Ecto neural progenitor cell (in vitro differentiated cells): ENCODE results near the gene FNDC3B.

Source experiments
- DNase-seq: peaks from one replicate; pipeline ENCODE4 v3.0.0-alpha.2; 2018; ENCODE audit warnings: low spot score

The FNDC3B gene

GRCh38 chr3:172136330-172136729 is 97.0 kb downstream of the FNDC3B start:
- DNase-seq, result no peak

- no peak for DNase-seq
These were observed 98.2 kb downstream of the FNDC3B start for GRCh38 chr3:172137287-172138192.

DNA sequence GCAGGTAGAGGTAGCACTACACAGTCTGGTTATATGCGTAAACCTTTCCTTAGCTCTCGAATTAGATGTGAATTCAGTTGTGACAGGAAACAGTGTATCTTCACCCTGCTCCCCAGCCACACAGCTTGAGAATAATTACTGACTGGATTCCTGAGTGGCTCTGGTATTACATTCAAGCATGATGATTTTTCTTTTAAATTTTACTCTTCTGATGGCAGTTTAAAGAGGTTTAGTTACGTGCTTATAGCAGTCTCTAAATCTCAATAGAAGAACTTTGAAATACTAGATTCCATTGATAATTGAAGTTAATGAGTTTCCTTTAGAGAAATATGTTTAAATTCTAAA is 98.8 kb downstream of the FNDC3B start:
- no peak for DNase-seq

- DNase-seq, result no peak
These were observed 99.6 kb downstream of the FNDC3B start for GRCh38 chr3:172138792-172139507.

DNA sequence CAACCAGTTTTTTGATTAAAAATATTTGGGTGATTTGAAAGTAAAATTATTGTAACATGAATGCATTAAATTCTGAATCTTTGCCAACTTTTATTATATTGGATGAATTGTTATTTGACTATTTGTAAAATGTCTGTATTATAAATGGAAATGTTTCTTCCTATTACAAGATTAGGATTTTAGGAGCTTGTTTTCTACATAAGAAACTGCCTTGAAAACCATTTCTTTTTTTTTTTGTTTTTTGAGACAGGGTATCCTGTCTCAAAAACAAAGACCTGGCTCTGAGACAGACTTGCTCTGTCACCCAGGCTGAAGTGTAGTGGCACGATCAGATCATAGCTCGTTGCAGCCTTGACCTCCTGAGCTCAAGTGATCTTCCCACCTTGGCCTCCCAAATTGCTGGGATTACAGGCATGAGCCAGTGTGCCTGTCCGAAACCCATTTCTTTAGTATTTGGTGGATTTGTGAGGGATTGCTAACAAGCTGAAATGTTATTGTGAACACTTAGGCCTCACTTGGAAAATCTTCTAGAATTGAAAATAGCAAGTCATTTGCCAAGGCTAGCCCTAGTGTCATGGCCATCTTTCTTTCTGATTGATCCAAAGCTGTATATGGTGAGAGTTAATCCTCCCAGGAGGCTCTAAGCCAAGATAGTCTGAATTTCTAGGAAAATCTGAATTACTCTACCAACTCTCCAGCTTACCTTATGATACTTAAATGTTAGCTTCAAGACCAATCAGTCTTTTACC is 100.3 kb downstream of the FNDC3B start:
- no peak for DNase-seq

DNA sequence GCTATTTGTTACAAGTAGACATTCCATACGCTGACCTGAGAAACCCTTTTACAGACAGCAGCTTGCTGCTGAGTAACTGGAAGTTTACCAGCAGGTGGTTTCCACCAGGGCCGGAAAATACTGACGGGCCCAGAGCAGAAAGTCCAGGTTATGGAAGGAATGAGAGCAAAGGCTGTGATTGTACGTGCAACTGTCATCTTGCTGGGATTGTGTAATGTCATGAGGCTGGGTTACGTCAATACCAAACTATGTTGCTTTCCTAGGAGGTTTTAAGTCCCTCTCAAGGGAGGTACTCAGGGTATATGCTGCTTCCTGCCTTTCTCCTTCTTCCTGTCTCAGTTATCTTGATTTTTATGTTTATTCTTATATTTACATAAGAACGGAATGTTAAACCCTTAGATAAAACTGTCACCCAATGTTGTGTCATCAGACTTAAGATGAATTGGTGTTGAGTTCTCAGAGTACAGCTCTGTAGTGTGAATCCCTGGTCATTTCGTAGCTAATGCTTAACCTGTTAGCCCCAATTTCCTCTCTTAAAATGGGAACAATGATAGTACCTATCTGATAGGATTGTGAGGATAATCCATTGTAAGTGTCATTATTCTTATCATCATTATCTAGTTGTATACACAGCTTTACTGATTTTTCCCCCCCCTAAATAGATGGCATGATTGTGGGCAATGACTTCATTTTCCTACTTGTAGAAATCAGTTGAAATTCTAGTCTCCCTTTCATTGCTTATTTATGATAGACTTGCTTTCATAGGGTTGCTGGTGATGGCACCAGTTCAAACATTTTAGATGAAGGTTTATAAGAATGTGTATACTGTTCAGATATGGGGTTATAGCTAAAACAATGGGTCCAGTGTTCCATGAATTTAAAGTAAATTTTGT is 101.4 kb downstream of the FNDC3B start:
- no peak for DNase-seq

DNA sequence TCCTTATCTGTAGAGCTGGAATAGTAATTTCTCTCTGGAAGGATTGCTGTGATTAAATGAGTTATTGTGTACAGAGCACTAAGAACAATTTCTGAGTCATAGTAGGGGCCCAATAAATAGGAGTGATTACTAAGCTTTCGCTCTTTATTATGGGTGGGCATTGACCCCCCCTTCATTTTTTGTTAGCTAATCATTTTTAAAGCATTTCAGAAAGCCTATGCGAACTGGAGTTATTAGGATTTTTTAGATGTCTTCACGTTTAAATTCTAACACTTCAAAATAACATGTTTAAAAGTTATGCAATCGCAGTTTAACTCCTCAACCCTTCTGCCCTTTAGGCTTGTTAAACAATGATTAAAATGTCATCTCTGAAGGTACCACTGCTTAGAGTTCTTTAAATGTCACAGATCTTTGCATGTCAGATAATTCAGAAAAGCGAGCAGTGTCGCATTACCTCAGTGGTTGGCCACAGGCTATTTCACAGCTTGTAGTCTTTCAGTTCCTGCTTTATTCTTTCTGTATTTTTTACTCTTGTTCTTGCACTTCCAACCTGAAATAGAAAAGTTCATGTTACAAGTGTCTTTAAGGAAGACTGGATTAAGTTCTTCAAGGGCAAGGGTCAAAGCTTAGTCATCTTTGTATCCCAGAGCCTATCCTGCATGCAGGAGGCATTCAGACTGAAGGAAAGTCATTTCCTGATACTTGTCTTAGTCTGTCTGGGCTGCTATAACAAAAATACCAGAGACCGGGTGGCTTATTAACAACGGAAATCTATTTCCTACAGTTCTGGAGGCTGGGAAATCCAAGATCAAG is 102.9 kb downstream of the FNDC3B start:
- DNase-seq, result no peak

- DNase-seq, result no peak
These were observed 103.6 kb downstream of the FNDC3B start for GRCh38 chr3:172142864-172143451.

DNA sequence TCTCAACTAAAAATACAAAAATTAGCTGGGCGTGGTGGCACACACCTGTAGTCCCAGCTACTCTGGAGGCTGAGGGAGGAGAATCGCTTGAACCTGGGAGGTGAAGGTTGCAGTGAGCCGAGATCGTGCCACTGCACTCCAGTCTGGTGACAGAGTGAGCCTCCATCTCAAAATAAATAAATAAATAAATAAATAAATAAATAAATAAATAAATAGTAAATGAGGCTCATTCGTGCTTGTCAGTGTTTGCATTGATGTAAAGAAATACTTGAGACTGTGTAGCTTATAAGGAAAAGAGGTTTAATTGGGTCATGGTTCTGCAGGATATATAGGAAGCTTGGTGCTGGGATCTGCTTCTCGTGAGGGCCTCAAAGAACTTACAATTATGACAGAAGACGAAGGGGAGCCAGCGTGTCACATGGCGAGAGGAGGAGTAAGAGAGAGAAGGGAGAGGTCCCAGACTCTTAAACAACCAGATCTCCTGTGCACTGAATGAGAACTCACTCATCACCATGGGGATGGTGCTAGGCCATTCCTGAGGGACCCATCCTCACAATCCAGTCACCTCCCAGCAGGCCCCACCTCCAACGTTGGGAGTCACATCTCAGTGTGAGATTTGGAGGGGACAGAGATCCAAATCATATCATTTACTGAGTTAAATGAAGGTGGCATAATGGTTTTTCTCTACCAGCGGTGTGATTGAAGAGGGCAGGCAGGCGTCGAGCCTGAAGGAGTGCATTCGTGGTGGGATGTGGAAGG is 104.5 kb downstream of the FNDC3B start:
- no peak for DNase-seq

DNA sequence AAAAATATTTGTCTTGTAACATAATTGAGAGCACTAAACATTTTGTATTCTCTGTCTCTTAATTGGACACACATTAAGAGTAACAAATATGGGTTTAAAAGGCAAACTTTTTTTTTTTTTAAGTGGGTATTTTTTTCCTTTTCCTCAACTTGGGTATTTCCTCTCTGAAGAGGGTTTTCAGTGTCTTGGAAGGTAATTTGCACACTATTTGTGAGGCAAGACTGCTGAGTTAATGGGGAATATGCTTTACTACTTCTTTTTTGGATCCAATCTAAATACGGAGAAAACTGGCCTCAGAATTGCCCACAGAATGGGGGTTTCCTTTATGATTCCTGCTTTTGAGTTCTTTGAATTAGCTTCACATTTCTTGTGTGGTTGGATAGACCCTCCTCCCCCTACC is 105.2 kb downstream of the FNDC3B start:
- DNase-seq, result no peak

- no peak for DNase-seq
These were observed 105.8 kb downstream of the FNDC3B start for GRCh38 chr3:172145031-172145686.

DNA sequence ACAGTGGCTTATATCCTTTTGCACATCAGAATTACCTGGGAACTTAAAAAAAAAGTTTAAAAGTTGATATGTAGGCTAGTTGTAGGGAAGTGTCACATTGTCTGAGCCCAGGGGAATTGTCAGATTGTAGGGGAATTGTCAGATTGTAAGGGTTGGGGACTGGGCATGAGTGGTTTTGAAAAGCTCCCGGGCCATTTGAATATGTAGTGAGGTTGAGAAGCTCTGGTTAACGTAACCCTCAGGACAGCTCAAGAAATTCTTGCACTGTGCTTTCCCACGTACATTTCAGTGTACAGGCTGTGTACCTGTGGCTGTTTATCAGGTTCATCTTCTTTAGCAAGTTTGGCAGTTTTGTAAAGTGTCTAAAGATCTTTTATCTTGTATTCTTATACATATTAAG is 107.0 kb downstream of the FNDC3B start:
- no peak for DNase-seq

- no peak for DNase-seq
These were observed 107.9 kb downstream of the FNDC3B start for GRCh38 chr3:172147113-172147818.

- no peak for DNase-seq
These were observed 108.9 kb downstream of the FNDC3B start for GRCh38 chr3:172148241-172148640.

GRCh38 chr3:172148702-172149565 is 109.6 kb downstream of the FNDC3B start:
- no peak for DNase-seq

DNA sequence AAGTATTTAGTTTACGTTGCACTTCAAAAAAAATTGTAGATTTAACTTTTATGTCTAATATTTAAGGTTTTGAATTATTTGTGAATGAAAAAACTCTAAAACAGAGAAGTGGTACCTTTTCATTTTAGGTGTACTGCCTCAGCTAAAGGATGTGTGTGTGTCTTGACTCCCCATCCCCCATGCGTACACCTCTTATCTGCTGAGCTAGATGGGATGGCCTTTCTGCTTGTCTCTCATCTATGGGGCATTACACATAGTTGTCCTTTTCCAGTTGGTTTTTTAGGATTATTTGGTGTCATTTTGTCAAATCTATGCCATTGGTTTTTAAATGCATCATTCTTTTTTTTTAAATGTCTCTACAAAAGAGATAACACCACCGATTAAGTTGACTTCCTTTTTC is 110.9 kb downstream of the FNDC3B start:
- no peak for DNase-seq

DNA sequence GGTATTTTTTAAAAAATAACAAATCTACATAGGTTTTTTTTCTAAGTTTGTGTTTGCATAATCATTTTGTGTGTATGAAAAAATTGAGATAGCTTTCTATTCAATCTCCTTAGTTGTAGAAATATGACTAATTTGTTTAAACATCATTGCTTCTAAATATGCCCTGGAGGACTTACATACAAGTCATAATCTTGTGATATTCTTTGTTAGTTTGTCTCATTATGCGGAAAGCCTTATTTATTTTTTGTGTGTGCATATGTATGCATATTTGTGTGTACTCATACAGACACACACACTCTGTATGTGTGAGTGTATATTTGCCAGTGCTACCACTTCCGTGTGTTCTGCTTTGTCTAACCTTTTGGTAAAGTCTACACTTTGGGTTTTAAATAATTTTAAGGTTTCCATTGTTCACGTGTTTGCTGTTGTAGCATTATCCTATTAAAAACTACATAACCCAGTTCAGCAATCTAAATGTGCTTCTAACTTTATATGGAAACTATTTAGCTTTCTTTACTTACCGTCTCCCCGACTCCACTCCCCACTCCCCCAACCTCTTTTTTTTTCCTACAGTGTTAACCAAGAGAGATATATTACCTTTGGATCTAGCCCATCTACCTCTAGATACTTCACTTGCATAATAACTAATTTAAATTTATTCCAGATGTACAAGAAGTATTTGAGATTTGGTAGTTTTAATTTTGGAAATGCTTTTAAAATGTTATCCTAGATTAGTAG is 111.7 kb downstream of the FNDC3B start:
- no peak for DNase-seq
